ENCODE measurements around the gene CACNB4. TPM values are rescaled to one million over a fixed set of nuclear protein-coding genes. Genes with fewer than 3 reads are reported as not detected.

The CACNB4 gene
- total and polyA plus RNA-seq, 9 of the 15 experiments (the other 6 are each of a cell fraction or from before 2014, with no cell fraction given): 0.01 to 0.20 (median 0.04) TPM; not detected in 1

- TF ChIP-seq POLR2AphosphoS5 (IDR thresholded peaks at IDR 0.05; ENCODE audit: control insufficient read depth, insufficient read depth, low read depth, low read length): peak; percentile 90
- TF ChIP-seq HNRNPH1 (optimal IDR thresholded peaks at IDR 0.05; ENCODE audit: low read depth, low read length): no peak
- TF ChIP-seq, protein P1, sequence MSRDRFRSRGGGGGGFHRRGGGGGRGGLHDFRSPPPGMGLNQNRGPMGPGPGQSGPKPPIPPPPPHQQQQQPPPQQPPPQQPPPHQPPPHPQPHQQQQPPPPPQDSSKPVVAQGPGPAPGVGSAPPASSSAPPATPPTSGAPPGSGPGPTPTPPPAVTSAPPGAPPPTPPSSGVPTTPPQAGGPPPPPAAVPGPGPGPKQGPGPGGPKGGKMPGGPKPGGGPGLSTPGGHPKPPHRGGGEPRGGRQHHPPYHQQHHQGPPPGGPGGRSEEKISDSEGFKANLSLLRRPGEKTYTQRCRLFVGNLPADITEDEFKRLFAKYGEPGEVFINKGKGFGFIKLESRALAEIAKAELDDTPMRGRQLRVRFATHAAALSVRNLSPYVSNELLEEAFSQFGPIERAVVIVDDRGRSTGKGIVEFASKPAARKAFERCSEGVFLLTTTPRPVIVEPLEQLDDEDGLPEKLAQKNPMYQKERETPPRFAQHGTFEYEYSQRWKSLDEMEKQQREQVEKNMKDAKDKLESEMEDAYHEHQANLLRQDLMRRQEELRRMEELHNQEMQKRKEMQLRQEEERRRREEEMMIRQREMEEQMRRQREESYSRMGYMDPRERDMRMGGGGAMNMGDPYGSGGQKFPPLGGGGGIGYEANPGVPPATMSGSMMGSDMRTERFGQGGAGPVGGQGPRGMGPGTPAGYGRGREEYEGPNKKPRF (IDR thresholded peaks at IDR 0.05; ENCODE audit: low read depth, low read length): no peak
- TF ChIP-seq HDAC3 (IDR thresholded peaks at IDR 0.05; ENCODE audit: borderline replicate concordance, partially characterized antibody): peak; percentile 78
- TF ChIP-seq RB1 (IDR thresholded peaks at IDR 0.05; ENCODE audit: low read depth): no peak
- TF ChIP-seq ZNF780A (CRISPR knock-in tag; IDR thresholded peaks at IDR 0.05): no peak
- TF ChIP-seq ZNF77 (CRISPR knock-in tag; IDR thresholded peaks at IDR 0.05): no peak
- TF ChIP-seq HDAC6 (IDR thresholded peaks at IDR 0.05; ENCODE audit: low read depth, low read length): no peak
- peak; percentile 97 for TF ChIP-seq EP300 (IDR thresholded peaks at IDR 0.05; ENCODE audit: low read length)
- TF ChIP-seq SIRT6 (IDR thresholded peaks at IDR 0.05; ENCODE audit: low read depth, low read length): no peak
These were observed 309.6 kb downstream of the CACNB4 start (continued) for GRCh38 chr2:151789055-151789834.

Measured in K562 (cell line).